HepG2 (cell line): Measurements from ENCODE around the gene JMJD7. TPM values are rescaled to one million over a fixed set of nuclear protein-coding genes. Genes with fewer than 3 reads are reported as not detected.

Experiments used
- ATAC-seq: fragments of 200-7000 bp; cut with Tn5 transposase; 3 replicates; pipeline ENCODE4 v1.9.1; 2020; ENCODE audit warnings: mild to moderate bottlenecking, moderate library complexity
- BruUV-seq: library from RNA; stranded (reverse); fragments of 400-500 nt; replicated peaks from 2 replicates; lab custom pipeline; 2021; lab: Mats Ljungman, UMichigan
- CTCF ChIA-PET: fragments of 300-600 bp; formaldehyde crosslinking; extraction: SDS; loops from one replicate; lab custom pipeline; 2021; ENCODE audit warnings: low total read pairs, inconsistent platforms, low intra/inter-chr PET ratio; lab: Yijun Ruan, JAX
- POLR2A ChIA-PET: fragments of 350-600 bp; sonication (Branson Sonifier 250); formaldehyde crosslinking; loops from one replicate; lab custom pipeline; 2020; ENCODE audit warnings: antibody characterized with exemption, inconsistent platforms; lab: Yijun Ruan, JAX
- DNase-seq: peaks from one replicate; pipeline ENCODE4 v3.0.0-alpha.2; 2015; ENCODE audit warnings: low spot score
- FAIRE-seq: peaks from 3 replicates; lab custom pipeline; 2011; peaks lifted over from hg19 to GRCh38; lab: Jason Lieb, UNC
- H2AFZ ChIP-seq: one replicate; pipeline ENCODE4 v1.6.1; 2011; ENCODE audit warnings: low read length, inconsistent platforms
- H3K27ac ChIP-seq: fragments of 300-600 bp; 3 replicates; pipeline ENCODE4 v1.8.0; 2011; ENCODE audit warnings: mixed run types, mild to moderate bottlenecking, mixed read lengths, low read length, inconsistent platforms; ENCODE audit not compliant: insufficient read depth; ENCODE audit errors: extremely low read length
- H3K27me3 ChIP-seq, 2 experiments: fragments of 200-600 bp in 1 of 2; 2 replicates in 1 of 2; 3 replicates in 1 of 2; pipeline versions ENCODE4 v1.6.0 to v1.8.0; 2011; ENCODE audit warnings: low read length in 2 of 2, mild to moderate bottlenecking in 2 of 2, moderate library complexity in 2 of 2, inconsistent platforms in 1 of 2; ENCODE audit not compliant: insufficient read depth in 2 of 2, control insufficient read depth in 1 of 2
- H3K36me3 ChIP-seq, 2 experiments: fragments of 200-600 bp in 1 of 2; replicated peaks in 1 of 2; 2 replicates in 1 of 2; 3 replicates in 1 of 2; pipeline versions ENCODE4 v1.5.1 to v1.8.0; 2011; ENCODE audit warnings: low read length in 2 of 2, inconsistent platforms in 1 of 2; ENCODE audit not compliant: insufficient read depth in 2 of 2, control insufficient read depth in 1 of 2
- H3K4me1 ChIP-seq: 2 replicates; pipeline ENCODE4 v1.5.1; 2012; ENCODE audit warnings: low read length, inconsistent platforms; ENCODE audit not compliant: insufficient read depth
- H3K4me2 ChIP-seq: 2 replicates; pipeline ENCODE4 v1.6.0; 2011; ENCODE audit warnings: low read depth, low read length, inconsistent platforms
- H3K4me3 ChIP-seq, 3 experiments: fragments of 200-600 bp in 1 of 3; sonication (generic), shearing (Covaris generic) in 1 of 3; replicated peaks in 1 of 3; 2 replicates each; pipeline ENCODE4 v1.5.1; 2011 to 2016; ENCODE audit warnings: low read length in 3 of 3, inconsistent platforms in 2 of 3, low read depth in 2 of 3, mild to moderate bottlenecking in 2 of 3, control low read depth in 1 of 3, mixed read lengths in 1 of 3; ENCODE audit not compliant: insufficient read depth in 1 of 3
- H3K79me2 ChIP-seq: one replicate; pipeline ENCODE4 v1.6.1; 2011; ENCODE audit warnings: low read length, inconsistent platforms; ENCODE audit not compliant: insufficient read depth
- H3K9ac ChIP-seq: 2 replicates; pipeline ENCODE4 v1.6.0; 2011; ENCODE audit warnings: mild to moderate bottlenecking, low read depth, low read length, inconsistent platforms; ENCODE audit not compliant: insufficient read depth
- H3K9me3 ChIP-seq: 2 replicates; pipeline ENCODE4 v1.5.1; 2012; ENCODE audit warnings: mild to moderate bottlenecking, low read length
- H4K20me1 ChIP-seq: 2 replicates; pipeline ENCODE4 v1.6.0; 2011; ENCODE audit warnings: inconsistent platforms, mild to moderate bottlenecking, low read length, moderate library complexity; ENCODE audit not compliant: insufficient read depth
- EHMT2 ChIP-seq: fragments of 200-600 bp; sonication (generic); IDR thresholded peaks from 2 replicates; pipeline ENCODE4 v1.7.0; 2017; ENCODE audit warnings: antibody characterized with exemption, low read depth, low read length, borderline replicate concordance
- FOSL1 ChIP-seq: sonication (generic); formaldehyde crosslinking; IDR thresholded peaks from 2 replicates; pipeline ENCODE4 v1.9.0; 2021; ENCODE audit warnings: missing genetic modification reagents, borderline replicate concordance
- SPEN ChIP-seq: sonication (generic); formaldehyde crosslinking; IDR thresholded peaks from 2 replicates; pipeline ENCODE4 v1.5.1; 2020; ENCODE audit warnings: low read depth, mild to moderate bottlenecking, missing genetic modification reagents
- YEATS2 ChIP-seq: sonication (generic); formaldehyde crosslinking; IDR thresholded peaks from 2 replicates; pipeline ENCODE4 v1.4.0; 2020; ENCODE audit warnings: missing genetic modification reagents, borderline replicate concordance
- ZFP36L1 ChIP-seq: sonication (generic); formaldehyde crosslinking; IDR thresholded peaks from 2 replicates; pipeline ENCODE4 v1.8.0; 2022; ENCODE audit warnings: mild to moderate bottlenecking, missing genetic modification reagents, moderate library complexity
- ZNF292 ChIP-seq: sonication (generic); formaldehyde crosslinking; IDR thresholded peaks from 2 replicates; pipeline ENCODE4 v1.8.1; 2022; ENCODE audit warnings: mild to moderate bottlenecking, low read depth, missing genetic modification reagents, borderline replicate concordance
- WGBS: methylation state at CpG from one replicate; pipeline ENCODE4 v1.1.6; 2017; ENCODE audit warnings: low lambda C conversion rate; 5-methylcytosine and 5-hydroxymethylcytosine counted together
- in situ Hi-C: cut with HindIII; loops from 2 replicates; pipeline ENCODE4 v1.10.0; 2017; ENCODE audit warnings: low pct_unique_long_range_greater_than_20kb; ENCODE audit not compliant: extremely low pct_ligation_motif_present
- intact Hi-C: fragments of 100-400 bp; cut with micrococcal nuclease; formaldehyde crosslinking; loops from one replicate; pipeline ENCODE4 v1.10.0; 2022; ENCODE audit not compliant: unreplicated experiment
- polyA plus RNA-seq, 8 experiments: library from polyadenylated mRNA; depleted of rRNA in 3 of 8; stranded (reverse) in 7 of 8; unstranded in 1 of 8; fragments of >200 nt; fragmentation: Illumina TruSeq in 4 of 8; extraction: Trizol in 4 of 8; gene quantifications; 2 replicates each; pipeline versions ENCODE4 v1.2.1 to v1.2.3, GENCODE V29; 2011 to 2016; ENCODE audit warnings: low read depth in 4 of 8, missing spikeins in 1 of 8, mixed read lengths in 1 of 8; ENCODE audit not compliant: insufficient read depth in 1 of 8
- total RNA-seq, 5 experiments: library from RNA; depleted of rRNA; stranded (reverse); fragments of >200 nt; fragmentation: Illumina TruSeq; extraction: Trizol; gene quantifications; 2 replicates each; pipeline ENCODE4 v1.2.3, GENCODE V29; 2016; ENCODE audit warnings: low read depth in 1 of 5
- TF ChIP-seq, protein P1 (sequence below): sonication (generic); formaldehyde crosslinking; IDR thresholded peaks from 2 replicates; pipeline ENCODE4 v1.5.0; 2020; ENCODE audit warnings: mild to moderate bottlenecking, missing genetic modification reagents, moderate library complexity
- TF ChIP-seq, protein P2 (sequence below): sonication (generic); formaldehyde crosslinking; IDR thresholded peaks from 2 replicates; pipeline ENCODE4 v1.9.0; 2021; ENCODE audit warnings: missing genetic modification reagents, borderline replicate concordance

Gene JMJD7
- total and polyA plus RNA-seq, 2 of the 13 experiments (the other 11 are each of a cell fraction or from before 2014, with no cell fraction given), result 6.4 to 7.1 TPM

DNA sequence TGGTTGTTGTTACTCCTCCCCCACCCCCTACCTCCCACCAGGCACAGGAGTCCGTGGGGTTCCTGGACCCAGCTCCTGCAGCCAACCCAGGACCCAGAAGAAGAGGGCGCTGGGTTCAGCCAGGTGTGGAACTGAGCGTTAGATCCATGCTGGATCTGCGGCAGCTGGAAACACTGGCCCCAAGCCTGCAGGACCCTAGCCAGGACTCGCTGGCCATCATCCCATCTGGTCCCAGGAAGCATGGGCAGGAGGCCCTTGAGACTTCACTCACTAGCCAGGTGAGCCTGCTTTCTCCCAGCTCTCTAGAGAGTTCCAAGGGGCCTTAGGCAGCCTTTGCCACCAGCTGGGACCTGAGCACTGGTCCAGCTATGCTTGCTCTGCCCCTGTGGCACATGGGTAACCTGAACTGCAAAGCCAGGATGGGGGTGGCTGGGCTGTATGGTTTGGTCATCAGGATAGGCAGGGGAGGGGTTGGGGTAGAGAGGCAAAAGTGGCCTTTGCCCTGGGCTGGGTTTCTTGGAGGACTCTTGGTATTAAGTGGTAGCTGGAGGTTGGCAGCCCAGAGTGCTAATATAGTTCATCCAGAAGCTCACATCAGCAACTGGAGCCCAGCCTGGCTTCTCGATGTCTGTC lies 7.0 kb upstream of the JMJD7 start:
- H3K36me3 ChIP-seq, result peaks cover 3 to 26% of the 10 kb centered on the region in 2 experiments; a peak in 4 of 5 replicates
- BruUV-seq, result no TSS peak
- H3K79me2 ChIP-seq, result no peaks in the 10 kb centered on the region
- ATAC-seq, result no peak
- 83% methylated on average over 1 of the region's 6 CpGs for WGBS
- H3K4me1 ChIP-seq, result no peaks in the 10 kb centered on the region
- H3K4me3 ChIP-seq, result no peak overlapping the region
- H3K4me2 ChIP-seq, result no peak overlapping the region
- no peak for FAIRE-seq
- in situ Hi-C loops, result no loop called here
- DNase-seq, result no peak
- no peak overlapping the region for H2AFZ ChIP-seq
- H3K27ac ChIP-seq, result no peak overlapping the region
- no peaks in the 10 kb centered on the region for H3K27me3 ChIP-seq
- no peaks in the 10 kb centered on the region for H4K20me1 ChIP-seq
- intact Hi-C loops, result no loop called here
- TF ChIP-seq FOSL1 (CRISPR knock-in tag), result no peak
- TF ChIP-seq, protein P1, sequence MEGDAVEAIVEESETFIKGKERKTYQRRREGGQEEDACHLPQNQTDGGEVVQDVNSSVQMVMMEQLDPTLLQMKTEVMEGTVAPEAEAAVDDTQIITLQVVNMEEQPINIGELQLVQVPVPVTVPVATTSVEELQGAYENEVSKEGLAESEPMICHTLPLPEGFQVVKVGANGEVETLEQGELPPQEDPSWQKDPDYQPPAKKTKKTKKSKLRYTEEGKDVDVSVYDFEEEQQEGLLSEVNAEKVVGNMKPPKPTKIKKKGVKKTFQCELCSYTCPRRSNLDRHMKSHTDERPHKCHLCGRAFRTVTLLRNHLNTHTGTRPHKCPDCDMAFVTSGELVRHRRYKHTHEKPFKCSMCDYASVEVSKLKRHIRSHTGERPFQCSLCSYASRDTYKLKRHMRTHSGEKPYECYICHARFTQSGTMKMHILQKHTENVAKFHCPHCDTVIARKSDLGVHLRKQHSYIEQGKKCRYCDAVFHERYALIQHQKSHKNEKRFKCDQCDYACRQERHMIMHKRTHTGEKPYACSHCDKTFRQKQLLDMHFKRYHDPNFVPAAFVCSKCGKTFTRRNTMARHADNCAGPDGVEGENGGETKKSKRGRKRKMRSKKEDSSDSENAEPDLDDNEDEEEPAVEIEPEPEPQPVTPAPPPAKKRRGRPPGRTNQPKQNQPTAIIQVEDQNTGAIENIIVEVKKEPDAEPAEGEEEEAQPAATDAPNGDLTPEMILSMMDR (CRISPR knock-in tag), result no peak
- TF ChIP-seq YEATS2 (CRISPR knock-in tag), result no peak
- TF ChIP-seq ZFP36L1 (CRISPR knock-in tag), result no peak
- TF ChIP-seq ZNF292 (CRISPR knock-in tag), result no peak
- no peak for TF ChIP-seq SPEN (CRISPR knock-in tag)
- TF ChIP-seq, protein P2, sequence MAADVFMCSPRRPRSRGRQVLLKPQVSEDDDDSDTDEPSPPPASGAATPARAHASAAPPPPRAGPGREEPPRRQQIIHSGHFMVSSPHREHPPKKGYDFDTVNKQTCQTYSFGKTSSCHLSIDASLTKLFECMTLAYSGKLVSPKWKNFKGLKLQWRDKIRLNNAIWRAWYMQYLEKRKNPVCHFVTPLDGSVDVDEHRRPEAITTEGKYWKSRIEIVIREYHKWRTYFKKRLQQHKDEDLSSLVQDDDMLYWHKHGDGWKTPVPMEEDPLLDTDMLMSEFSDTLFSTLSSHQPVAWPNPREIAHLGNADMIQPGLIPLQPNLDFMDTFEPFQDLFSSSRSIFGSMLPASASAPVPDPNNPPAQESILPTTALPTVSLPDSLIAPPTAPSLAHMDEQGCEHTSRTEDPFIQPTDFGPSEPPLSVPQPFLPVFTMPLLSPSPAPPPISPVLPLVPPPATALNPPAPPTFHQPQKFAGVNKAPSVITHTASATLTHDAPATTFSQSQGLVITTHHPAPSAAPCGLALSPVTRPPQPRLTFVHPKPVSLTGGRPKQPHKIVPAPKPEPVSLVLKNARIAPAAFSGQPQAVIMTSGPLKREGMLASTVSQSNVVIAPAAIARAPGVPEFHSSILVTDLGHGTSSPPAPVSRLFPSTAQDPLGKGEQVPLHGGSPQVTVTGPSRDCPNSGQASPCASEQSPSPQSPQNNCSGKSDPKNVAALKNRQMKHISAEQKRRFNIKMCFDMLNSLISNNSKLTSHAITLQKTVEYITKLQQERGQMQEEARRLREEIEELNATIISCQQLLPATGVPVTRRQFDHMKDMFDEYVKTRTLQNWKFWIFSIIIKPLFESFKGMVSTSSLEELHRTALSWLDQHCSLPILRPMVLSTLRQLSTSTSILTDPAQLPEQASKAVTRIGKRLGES (CRISPR knock-in tag), result no peak
- no peak for TF ChIP-seq EHMT2
- H3K9me3 ChIP-seq, result no peaks in the 10 kb centered on the region
- ChIA-PET CTCF (no interaction called here), POLR2A (interaction anchor here (0.5 kb wide), 1 partner anchor 242 kb away, joined by 3 read pairs; no protein-coding TSS in a partner anchor)
- no peak overlapping the region for H3K9ac ChIP-seq
